CD4-positive, alpha-beta T cell treated with Interleukin-12 subunit alpha and Interleukin-12 subunit beta, for 1 hour (primary cell): ENCODE results near the gene MYL1.

ENCODE experiments used
- DNase-seq: peaks from one replicate; pipeline ENCODE4 v3.0.0-alpha.2; 2020

Gene MYL1

DNA sequence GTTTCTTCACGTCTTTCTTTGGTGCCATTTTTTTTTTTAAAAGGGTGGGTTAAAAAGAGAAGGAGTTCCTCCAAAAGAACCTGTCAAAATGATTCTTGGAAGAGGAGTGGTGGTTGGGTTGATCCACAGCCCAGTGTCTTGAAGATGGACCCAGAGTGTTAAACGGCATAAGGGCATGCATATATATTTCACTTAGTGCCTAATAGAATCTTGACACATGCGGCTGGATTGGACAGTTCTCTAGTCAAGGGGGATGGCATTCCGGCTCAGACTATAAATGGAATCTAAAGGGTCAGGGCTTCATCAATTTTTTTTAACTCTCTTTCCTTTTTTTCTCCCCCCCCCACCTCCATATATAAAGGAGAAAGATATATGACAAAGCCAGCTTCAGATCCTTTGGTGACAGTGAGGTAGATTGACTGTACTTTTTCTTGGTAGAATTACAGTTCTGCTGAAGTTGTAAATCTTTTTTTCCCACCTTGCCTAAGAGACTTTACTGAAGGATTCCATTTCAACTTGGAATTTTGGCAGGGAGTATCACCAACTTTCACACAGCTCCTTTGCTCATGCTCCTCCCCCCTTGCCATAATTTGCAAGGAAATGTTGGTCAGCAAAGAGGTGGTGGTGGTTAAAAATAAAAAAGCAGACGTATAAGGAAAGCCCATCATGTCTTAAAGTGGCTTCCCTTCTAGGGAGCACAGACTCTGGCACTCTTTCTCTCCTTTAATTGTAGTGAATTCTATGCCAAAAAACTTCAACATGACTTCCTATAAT, at the start of gene MYL1:
Gene MYL1 (minus strand): TSS at position 160 of the 774 bp plus-strand sequence. CDS start 132 bp downstream, at position 28.
- no peak for DNase-seq

GRCh38 chr2:210363876-210364275, 48.9 kb upstream of the MYL1 start:
- DNase-seq, result no peak

GRCh38 chr2:210363261-210363660, 48.3 kb upstream of the MYL1 start:
- DNase-seq, result no peak

DNA sequence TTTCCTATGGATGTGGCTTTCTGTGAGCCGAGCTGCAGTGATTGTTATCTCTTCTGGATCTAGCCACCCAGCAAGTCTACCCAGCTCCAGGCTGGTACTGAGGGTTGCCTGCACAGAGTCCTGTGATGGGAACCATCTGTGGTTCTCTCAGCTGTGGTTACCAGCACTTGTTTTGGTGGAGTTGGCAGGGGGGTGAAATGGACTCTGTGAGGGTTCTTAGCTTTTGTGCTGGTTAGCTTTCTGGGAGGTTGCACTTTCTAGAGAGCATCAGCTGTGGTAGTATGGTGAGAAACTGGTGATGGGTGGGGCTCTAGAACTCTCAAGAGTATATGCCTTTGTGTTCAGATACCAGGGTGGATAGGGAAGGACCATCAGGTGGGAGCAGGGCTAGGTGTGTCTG, 45.4 kb upstream of the MYL1 start:
- no peak for DNase-seq

DNA sequence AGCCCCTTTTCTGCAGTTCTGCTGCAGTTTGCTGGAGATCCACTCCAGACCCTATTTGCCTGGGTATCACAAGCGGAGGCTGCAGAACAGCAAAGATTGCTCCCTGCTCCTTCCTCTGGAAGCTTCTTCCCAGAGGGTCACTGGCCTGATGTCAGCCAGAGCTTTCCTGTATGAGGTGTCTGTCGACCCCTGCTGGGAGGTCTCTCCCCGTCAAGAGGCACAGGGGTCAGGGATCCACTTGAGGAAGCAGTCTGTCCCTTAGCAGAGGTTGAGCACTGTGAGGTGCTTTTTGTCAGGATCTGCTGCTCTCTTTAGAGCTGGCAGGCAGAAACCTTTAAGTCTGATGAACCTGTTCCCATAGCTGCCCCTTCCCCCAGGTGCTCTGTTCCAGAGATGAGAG, 42.0 kb upstream of the MYL1 start:
- no peak for DNase-seq

GRCh38 chr2:210337159-210337558, 22.2 kb upstream of the MYL1 start:
- DNase-seq, result no peak

GRCh38 chr2:210324906-210325305, 9.9 kb upstream of the MYL1 start:
- no peak for DNase-seq

GRCh38 chr2:210324458-210324857, 9.5 kb upstream of the MYL1 start:
- DNase-seq, result no peak

DNA sequence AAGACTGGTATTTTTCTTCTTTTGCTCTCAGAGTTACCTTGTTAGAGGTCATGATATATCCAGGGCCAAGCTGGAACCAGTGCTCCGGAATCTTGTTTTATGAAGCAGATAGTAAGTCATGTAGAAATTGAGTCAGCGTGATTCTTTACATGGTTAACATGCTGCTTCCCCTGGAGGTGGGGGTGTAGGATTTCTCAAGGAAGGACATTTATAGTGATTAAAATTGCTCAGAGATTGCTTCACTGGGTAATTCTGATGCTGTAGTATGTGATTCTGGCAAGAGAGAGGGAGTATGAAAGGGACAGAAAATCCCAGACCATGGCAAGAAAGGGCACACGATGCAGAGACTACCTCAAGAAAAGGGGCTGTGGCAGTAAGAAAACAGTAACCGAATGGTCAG, 8.0 kb upstream of the MYL1 start:
- DNase-seq, result no peak

GRCh38 chr2:210318891-210319290, 3.9 kb upstream of the MYL1 start:
- DNase-seq, result no peak

- DNase-seq, result no peak
Measured at GRCh38 chr2:210318486-210318885, 3.5 kb upstream of the MYL1 start.

DNA sequence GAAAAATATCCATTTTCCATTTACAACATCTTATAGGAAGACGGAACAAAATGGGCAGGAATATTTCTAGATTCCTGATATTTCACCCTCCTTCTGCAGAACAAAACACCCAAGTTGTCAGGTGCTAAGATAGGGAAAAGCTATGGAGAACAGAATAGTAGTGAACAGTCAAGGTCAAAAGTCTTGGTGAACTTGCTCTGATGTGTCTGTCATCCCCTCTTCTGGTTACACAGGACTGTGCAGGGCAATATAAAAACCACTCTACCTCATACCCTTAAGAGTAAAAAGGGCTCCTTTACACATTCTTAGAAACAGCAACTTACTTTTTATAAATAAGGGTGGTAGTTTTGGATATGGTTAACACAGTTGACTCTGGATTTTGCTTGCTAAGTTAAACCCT, 4.4 kb downstream of the MYL1 start:
- DNase-seq, result no peak

- DNase-seq, result no peak
Measured at GRCh38 chr2:210309548-210310233, 5.3 kb downstream of the MYL1 start.

DNA sequence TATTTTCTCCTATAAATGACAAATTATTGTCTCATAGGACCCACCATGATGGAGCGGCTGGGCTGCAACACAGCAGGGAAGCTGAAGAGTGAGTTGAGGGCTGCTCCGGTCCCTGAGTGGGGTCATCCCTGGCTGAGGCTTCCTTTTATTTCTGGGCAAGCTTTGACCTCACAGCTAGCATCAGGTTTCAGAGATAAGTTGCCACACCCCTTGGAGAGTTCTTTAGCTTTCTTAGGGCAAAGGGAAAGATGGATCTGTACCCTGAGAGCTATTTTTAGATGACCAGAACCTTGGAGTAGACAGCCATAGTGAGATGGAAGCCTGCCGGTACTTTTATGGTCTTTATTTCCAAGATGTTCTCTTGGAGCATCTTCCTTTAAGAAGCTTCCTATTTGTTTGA, 11.5 kb downstream of the MYL1 start:
- no peak for DNase-seq

DNA sequence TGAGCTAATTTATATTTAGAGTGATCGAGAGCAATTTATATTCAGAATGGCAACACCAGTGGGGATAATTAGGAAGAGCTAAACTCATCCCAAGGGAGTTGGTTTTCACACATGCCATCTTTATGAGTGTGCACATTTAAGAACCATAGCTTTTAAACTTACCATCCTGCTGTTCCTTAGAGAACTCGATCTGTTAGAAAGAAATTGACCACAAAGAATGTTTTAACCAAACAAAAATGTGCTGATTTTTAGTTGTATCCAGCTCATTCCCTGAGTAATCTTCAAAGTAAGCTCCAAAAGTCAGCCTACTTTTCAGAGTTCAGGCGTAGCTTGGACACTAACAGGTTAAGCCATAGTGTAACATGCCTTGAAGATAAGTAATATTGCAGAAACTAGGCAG, 12.6 kb downstream of the MYL1 start:
- DNase-seq, result no peak

DNA sequence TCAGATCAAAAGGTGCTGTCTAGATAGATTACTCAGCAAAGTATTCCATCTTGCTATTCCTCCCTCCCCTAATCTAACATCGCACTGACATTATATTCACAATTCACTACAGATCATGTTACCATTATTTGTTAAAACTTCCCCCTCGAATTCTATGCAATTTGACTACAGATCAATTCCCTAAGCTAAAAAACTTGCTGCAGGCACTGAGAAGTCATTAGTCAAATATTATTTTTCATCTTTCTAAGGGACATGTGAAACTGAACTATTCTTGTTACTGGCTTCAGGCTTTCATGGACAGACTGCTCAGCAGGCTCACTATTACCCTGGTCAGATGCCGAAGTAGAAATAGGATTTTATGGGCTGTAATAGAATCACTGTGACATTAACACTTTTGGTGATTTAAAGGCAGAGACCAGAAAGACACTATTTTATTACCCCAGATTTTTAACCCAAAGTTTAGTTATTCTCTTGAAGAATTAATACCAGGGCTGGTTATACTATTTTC, 15.1 kb downstream of the MYL1 start:
- DNase-seq, result no peak

DNA sequence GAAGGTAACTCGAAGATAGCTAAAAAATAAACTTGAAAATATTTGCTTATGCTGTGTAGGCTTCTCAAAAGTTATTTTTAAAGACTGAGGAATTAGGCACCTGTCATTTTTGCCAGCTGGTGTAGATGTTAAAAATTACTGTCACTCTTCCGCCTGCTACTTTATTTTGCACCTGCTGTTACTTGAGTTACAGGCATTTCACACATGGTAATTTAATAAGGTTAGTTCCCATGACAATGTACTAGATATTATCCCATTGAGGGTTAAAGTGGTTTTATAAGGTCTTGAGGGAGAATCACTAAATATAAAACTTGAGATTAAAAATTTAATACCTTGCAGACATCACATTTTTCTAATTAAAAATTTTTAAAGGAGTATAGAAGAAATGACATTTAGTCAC, 26.6 kb downstream of the MYL1 start:
- DNase-seq, result no peak

GRCh38 chr2:210287301-210287700, 27.7 kb downstream of the MYL1 start:
- DNase-seq, result no peak

GRCh38 chr2:210286123-210286680, 28.8 kb downstream of the MYL1 start:
- no peak for DNase-seq

DNA sequence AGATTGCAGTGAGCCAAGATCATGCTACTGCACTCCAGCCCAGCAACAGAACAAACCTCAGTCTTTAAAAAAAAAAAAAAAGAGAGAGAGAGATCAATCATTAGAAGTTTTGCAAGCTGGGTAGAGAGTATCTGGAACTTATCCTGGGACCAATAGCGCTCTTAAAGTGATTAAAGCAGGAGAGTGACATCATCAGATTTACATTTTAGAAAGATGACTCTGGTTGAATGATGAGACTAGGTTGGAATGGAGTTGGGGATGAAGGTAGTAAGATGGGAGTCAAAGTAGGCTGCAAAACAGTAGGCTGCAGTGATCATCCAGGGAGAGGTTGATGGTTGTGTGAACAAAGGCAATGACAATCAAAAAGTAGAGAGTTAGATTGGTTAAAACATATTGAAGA, 37.8 kb downstream of the MYL1 start:
- no peak for DNase-seq

DNA sequence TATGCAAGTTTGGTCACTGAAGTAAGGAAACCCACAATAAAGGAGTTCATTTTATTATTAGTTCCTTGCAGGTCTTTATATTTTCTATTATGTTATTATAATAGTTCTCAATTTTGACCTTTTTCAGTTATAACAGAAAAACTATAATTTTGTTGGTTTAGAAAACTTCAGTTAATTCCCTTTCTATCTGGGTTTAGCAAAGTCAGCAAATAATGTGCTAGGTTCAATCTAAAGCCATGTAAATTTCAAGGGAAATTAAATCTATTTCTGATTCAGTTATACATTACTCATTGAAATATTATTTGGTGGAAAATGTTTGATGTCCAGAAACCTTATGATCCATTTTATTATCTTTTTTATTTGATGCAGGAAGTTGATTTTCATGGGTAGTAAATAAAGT, 43.7 kb downstream of the MYL1 start:
- no peak for DNase-seq

- DNase-seq, result no peak
Measured at GRCh38 chr2:210269148-210269547, 45.8 kb downstream of the MYL1 start.

DNA sequence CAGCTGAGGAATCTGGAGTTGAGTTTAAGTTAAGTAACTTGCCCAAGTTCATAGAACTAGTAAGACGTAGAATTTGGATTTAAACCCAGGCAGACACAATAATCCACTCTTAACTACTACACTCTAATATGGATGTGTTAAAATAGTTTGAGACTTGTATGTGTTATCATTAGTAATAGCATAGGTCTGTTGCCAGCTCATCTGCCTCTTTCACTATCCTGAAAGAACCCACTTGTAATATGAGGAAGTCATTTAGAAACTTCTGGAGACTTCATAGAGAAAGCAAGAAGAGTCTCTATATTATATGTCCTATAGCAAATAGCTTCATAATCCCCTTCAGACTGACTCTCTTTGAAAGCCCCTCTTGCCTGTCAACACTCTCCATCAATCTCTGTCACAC, 46.7 kb downstream of the MYL1 start:
- DNase-seq, result no peak

DNA sequence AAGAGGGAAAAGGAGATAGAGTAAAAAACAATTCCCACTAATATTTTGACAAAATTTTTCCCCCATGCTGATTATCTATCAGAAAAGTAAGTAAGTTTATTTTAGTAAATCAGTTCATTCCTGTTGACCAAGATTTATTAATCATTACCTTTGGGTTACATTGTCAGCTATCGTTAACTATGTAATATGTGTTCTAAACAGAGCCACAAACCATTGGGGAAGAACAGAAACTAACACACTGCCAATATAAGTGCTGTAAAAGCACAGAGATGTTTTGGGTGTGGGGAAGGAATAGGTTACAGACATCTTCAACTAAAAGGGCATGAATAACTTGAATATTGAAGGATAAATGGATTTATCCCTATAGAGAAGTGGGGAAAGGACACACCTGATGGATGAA, 47.3 kb downstream of the MYL1 start:
- no peak for DNase-seq
